ENCODE results near the gene MLLT10. TPM values are rescaled to one million over a fixed set of nuclear protein-coding genes. Genes with fewer than 3 reads are reported as not detected.

Gene MLLT10
- total and polyA plus RNA-seq, 10 of the 15 experiments (the other 5 are each of a cell fraction or from before 2014, with no cell fraction given): 8.7 to 61.1 (median 28.5) TPM

DNA sequence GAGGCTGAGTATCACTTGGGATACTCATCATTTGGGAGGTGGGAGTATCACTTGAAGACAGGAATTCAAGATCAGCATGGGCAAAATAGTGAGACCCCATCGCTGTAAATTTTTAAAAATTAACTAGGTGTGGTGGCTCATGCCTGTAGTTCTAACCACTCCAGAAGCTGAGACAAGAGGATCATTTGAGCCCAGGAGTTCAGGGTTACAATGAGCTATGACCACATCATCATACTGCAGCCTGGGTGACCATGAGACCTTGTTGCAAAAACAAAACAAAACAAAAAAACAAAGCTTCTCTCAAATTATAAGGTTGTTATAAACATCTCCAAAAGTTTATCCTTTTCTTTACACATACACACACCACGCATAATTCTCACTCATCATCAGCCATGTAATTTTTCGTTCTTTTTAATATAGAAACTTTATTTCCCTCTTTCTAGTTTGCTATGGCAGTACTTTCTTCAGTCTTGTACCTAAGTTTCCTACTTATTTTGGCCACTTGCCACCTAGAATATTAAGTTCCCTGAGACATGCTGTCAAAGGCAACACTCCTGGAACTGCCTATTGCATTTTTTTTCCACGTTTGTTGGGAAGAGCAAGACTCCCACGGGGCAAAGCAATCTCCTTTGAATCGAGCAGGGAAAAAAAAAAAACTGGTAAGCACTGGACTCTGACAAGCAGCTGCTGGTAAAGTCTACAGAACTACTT, 45.6 kb upstream of the MLLT10 start (continued):
- TF ChIP-seq SIX5 (IDR thresholded peaks at IDR 0.05; ENCODE audit: low read depth, low read length, severe bottlenecking) (no peak), PKNOX1 (IDR thresholded peaks at IDR 0.05) (no peak), BACH1 (IDR thresholded peaks at IDR 0.05; ENCODE audit: borderline replicate concordance) (no peak)

DNA sequence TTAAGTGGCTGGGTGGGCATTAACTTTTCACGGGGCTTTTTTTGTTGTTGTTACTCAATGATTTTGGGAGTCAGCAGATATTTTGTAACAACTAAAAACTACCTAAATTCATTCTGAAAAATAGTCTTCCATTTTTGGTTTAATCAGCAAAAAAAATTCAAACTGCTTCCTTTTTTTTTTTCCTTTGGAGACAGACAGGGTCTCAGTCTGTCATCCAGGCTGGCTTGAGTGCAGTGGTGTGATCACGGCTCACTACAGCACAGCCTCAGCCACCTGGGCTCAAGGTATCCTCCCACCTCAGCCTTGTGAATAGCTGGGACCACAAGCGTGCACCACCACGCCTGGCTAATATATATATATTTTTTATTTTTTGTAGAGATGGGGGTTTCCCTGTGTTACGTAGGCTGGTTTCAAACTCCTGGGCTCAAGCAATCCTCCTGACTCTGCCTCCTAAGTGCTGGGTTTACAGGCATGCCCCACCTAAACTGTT, 45.0 kb upstream of the MLLT10 start:
- Histone ChIP-seq H3K9me3 (replicated peaks; ENCODE audit: control insufficient read depth, insufficient read depth, low read length) (no peaks in the 10 kb centered on the region), H3K4me1 (ENCODE audit: control insufficient read depth, insufficient read depth, low read length) (peaks cover under 1% of the 10 kb centered on the region; the same call in 1 of the 2 replicates), H3K36me3 (ENCODE audit: control insufficient read depth in 2 of 2, insufficient read depth in 2 of 2, low read length in 1 of 2) (no peaks in the 10 kb centered on the region), H3K27ac (ENCODE audit: control insufficient read depth, insufficient read depth) (no peak overlapping the region), H4K20me1 (ENCODE audit: control insufficient read depth, insufficient read depth) (no peaks in the 10 kb centered on the region), H3K4me3 (no peak overlapping the region), H3K4me2 (ENCODE audit: control insufficient read depth, insufficient read depth) (no peak overlapping the region), H3K27me3 (replicated peaks in 1 of 2; ENCODE audit: control insufficient read depth in 2 of 2, insufficient read depth in 2 of 2, low read length in 1 of 2) (no peaks in the 10 kb centered on the region; a peak in 1 of 4 replicates), H2AFZ (ENCODE audit: control insufficient read depth, low read depth, low read length) (no peak overlapping the region), H3K79me2 (ENCODE audit: control insufficient read depth, insufficient read depth, low read length) (no peaks in the 10 kb centered on the region), H3K9ac (ENCODE audit: control insufficient read depth, insufficient read depth, low read length) (no peak overlapping the region)
- in situ Hi-C loops (cut with MboI) (loop anchor here (25.0 kb wide), 2 partner anchors 202 to 1523 kb away; no protein-coding TSS in a partner anchor), intact Hi-C loops (cut with micrococcal nuclease; ENCODE audit: unreplicated experiment) (no loop called here)
- peak; percentile 67 for ATAC-seq
- no peak for FAIRE-seq
- ChIA-PET SMC1A (ENCODE audit: uncharacterized antibody, unreplicated experiment) (interaction anchor here (0.6 kb wide), 1 partner anchor 71 kb away, joined by 3 read pairs; no protein-coding TSS in a partner anchor), CTCF (interaction anchor here (0.7 to 4.3 kb wide), 3 partner anchors 209 to 456 kb away, joined by 3 to 16 read pairs (median 3); no protein-coding TSS in a partner anchor), RAD21 (ENCODE audit: unreplicated experiment) (no interaction called here), POLR2A (interaction anchor here (0.7 kb wide), 1 partner anchor 1135 kb away, joined by 5 read pairs; no protein-coding TSS in a partner anchor)
- 0% methylated on average over 5 of the region's 5 CpGs for WGBS (ENCODE audit: insufficient coverage, insufficient replicate concordance, low lambda C conversion rate, missing lambda C conversion rate)
- no peak for DNase-seq (ENCODE audit: low read depth, low spot score)
- no TSS peak for BruUV-seq (replicated peaks)
- TF ChIP-seq CTCF (IDR thresholded peaks at IDR 0.05 in 2 of 3, conservative IDR thresholded peaks at IDR 0.05 in 1 of 3; ENCODE audit: control insufficient read depth in 2 of 3, extremely low read depth in 1 of 3, insufficient read depth in 1 of 3, low read depth in 3 of 3, low read length in 3 of 3): no peak
- no peak for TF ChIP-seq ZNF687 (IDR thresholded peaks at IDR 0.05)
- no peak for TF ChIP-seq TAF1 (IDR thresholded peaks at IDR 0.05; ENCODE audit: borderline replicate concordance, low read depth, low read length)
- TF ChIP-seq PAX5 (IDR thresholded peaks at IDR 0.05; ENCODE audit: borderline replicate concordance, low read depth, low read length): no peak
- no peak for TF ChIP-seq HDAC6 (IDR thresholded peaks at IDR 0.05; ENCODE audit: unreplicated experiment)
- no peak for TF ChIP-seq YBX1 (IDR thresholded peaks at IDR 0.05)
- TF ChIP-seq SIX5 (IDR thresholded peaks at IDR 0.05; ENCODE audit: low read depth, low read length, severe bottlenecking): no peak
- TF ChIP-seq CREM (IDR thresholded peaks at IDR 0.05; ENCODE audit: low read depth): no peak
- TF ChIP-seq PKNOX1 (IDR thresholded peaks at IDR 0.05): no peak
- TF ChIP-seq MTA2 (IDR thresholded peaks at IDR 0.05; ENCODE audit: low read depth): no peak
- no peak for TF ChIP-seq DPF2 (IDR thresholded peaks at IDR 0.05)

Measured in GM12878 (cell line).